GM21447 (cell line): ENCODE measurements around the gene TRIM34.
"Not testable (repeated sequence)": the region's sequence is repeated elsewhere in the genome, so short reads cannot be mapped to it uniquely, and the experiment has no call there.

Experiments
- ATAC-seq: cut with Tn5 transposase; IDR thresholded peaks from one replicate; pipeline ENCODE4 v1.9.1; 2021; ENCODE audit not compliant: unreplicated experiment

Gene TRIM34

DNA sequence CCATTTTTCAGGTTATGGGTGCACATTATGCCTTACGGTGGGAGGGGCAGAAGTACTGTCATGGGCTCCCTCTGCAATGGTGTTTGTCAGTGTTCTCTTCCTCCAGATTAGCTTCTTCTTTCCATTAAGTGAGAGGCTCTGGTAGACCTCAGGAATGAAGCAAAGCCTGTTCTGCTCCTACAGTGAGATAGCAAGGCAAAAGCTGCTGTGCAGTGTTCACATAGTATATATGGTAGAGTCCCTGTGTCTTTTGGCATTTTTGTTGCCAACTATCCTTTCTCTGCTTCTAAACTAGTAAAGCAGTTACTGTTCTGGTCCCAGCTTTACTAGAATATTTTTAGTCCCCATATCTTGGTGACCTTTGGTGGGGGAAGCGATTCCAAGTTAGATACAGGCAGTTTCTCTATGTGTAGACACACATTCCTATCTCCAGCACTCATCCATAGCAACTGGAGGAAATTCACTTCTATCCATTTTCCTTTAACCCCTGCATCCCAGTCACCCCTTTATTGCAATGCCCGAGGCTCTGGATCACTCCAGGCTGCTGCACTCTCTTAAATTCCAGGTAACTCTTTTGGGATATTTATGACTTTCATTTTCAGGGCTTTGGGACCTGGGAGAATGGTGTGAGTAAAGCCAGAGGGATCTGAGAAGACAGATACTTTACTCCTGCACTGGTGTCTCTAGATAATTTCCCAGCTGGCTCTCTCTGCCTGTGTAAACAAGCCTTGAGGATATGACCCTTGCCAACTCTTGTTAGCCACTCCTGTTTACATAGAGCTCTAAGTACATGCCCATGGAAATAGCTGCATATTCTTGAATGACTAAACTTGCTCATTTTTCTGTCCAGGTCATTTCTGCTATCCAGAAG lies 3.9 kb upstream of the TRIM34 start:
- no peak for ATAC-seq

DNA sequence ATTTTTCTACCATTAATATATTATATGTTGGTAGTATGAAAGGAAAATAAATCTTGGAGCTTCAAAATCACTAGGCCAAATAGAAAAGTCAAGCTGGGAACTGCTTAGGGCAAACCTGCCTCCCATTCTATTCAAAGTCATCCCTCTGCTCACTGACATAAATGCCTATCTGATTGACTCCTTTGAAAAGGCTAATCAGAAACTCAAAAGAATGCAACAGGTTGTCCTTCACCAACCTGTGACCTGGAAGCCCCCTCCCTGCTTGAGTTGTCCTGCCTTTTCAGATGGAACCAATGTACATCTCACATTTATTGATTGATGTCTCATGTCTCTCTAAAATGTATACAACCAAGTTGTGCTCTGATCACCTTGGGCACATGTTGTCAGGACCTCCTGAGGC lies 3.2 kb upstream of the TRIM34 start:
- no peak for ATAC-seq

DNA sequence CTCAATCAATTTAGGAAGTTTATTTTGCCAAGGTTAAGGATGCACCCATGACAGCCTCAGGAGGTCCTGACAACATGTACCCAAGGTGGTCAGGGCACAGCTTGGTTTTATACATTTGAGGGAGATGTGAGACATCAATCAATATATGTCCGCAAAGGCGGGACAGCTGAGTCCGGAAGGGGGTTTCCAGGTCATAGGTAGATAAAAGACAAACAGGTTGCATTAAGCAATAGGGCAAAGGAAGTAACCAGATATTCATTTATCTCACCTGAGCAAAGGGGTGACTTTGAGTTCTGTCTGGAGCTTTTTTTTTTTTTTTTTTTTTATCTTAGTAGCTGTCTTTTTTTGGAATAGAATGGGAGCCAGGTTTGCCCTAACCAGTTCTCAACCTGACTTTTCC lies 2.0 kb upstream of the TRIM34 start:
- no peak for ATAC-seq

GRCh38 chr11:5625281-5625680 lies 480 bp downstream of the TRIM34 start:
- no peak for ATAC-seq

- no peak for ATAC-seq
Observed at GRCh38 chr11:5626196-5626595, 1.4 kb downstream of the TRIM34 start.

DNA sequence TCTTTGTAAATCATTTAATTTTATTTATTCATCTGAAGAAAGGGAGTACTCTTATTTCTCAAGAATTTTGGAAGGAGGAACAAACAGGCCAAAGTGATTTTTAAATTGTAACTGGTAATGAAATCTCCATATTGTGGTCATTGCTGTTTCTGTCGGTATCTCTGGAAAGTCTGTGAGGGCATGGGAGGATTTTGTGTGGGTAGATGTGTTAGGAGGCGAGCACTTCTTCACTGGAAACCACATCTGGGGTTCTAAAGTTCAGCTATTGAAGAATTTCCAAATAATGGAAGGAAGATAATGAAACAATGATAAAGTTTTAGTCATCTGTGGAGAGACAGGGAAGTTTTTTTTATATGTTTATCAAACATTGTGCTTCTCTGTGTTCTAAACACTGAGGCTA lies 6.6 kb downstream of the TRIM34 start:
- no peak for ATAC-seq

DNA sequence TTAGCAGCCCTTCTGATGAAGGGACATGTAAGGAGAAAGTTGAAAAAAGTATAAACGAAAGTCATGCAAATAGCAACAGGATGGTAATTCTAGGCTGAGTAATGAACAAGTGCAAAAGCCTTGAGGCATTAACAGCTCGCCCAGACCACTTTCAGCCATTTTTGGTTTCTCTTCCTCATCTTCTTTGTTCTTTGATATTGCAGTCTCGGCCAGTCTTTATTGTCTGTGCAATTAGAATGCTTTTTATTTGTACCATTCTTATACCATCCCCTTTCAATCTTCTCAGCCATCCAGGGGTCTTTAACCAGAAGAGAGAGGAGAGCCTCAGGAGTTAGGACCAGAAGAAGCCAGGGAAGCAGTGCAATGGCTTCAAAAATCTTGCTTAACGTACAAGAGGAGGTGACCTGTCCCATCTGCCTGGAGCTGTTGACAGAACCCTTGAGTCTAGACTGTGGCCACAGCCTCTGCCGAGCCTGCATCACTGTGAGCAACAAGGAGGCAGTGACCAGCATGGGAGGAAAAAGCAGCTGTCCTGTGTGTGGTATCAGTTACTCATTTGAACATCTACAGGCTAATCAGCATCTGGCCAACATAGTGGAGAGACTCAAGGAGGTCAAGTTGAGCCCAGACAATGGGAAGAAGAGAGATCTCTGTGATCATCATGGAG lies 7.3 kb downstream of the TRIM34 start:
- ATAC-seq: peak; percentile 94

DNA sequence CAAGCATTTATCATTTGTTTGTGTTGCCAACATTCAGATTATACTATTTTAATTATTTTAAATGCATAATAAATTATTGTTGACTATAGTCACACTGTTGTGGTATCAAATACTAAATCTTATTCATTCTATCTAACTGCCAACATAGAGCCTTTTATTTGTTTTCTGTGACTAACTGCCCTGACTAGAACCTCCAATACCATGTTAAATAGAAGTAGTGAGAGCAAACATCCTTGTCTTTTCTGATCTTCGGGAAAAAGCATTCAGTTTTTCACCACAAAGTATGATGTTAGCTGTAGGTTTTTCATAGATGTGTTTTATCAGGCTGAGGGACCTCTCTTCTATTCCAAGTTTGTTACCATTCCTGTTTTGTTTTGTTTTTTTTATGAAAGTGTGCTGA lies 15.2 kb downstream of the TRIM34 start:
- no peak for ATAC-seq

GRCh38 chr11:5643585-5643984 lies 18.8 kb downstream of the TRIM34 start:
- no peak for ATAC-seq

GRCh38 chr11:5646139-5646538 lies 21.3 kb downstream of the TRIM34 start:
- no peak for ATAC-seq

DNA sequence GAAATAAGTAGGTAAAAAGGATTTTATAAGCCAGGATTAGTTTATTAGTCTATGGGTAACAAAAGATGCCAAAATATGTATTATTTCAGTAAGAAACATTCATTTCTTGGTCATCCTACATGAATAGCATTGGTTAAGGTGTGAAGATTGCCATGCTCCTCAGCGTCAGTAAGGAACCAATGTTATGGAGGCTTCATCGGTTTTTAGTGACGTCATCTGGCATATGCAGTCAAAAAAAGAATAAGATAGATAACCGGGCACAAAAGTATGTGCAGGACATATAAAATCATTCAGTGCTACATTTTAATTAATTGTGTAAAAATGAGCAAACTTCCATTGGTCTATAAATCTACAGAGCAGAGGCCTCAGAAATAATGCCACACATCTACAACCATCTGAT lies 30.7 kb downstream of the TRIM34 start:
- no peak for ATAC-seq

- not testable (repeated sequence) for ATAC-seq
Observed at GRCh38 chr11:5656956-5657355, 32.2 kb downstream of the TRIM34 start.

DNA sequence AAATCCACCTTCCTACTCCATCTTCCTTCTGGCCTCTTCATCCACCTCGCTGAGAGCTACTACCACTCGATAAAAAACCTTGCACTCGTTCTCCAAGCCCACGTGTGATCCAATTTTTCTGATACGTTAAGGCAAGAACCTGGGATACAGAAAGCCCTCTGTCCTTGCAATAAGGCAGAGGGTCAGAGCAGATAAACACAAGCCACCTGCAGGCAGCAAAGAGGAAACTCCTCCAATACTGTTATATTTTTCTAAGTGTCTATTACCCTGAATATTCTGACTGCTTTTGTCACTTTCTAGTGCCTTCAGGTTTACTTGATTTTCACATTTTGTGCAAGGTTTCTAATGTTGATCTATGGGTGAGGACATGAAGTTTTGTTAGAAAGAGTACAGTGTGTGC lies 33.5 kb downstream of the TRIM34 start:
- no peak for ATAC-seq

GRCh38 chr11:5663511-5663910 lies 38.7 kb downstream of the TRIM34 start:
- ATAC-seq: no peak

- no peak for ATAC-seq
Observed at GRCh38 chr11:5665051-5665570, 40.3 kb downstream of the TRIM34 start.

GRCh38 chr11:5665746-5666401 lies 41.1 kb downstream of the TRIM34 start:
- ATAC-seq: no peak

DNA sequence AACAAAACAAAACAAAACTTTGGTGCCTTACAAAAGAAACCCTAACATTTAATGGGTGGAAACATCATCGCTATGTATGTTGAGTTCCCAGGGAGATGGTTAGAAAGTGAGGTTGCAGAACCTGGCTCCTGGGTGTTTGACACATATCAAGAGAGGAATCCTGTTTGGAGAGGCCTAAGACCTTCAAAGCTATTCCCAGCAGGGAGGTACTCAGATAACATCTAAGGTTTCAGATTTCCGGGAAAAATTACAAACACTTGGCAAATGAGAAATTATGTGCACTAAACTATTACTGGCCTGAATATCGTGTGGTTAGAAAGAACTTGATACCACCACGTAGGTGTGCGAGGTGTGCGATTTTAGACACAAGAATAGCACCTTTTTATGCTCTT lies 41.6 kb downstream of the TRIM34 start:
- ATAC-seq: no peak

- ATAC-seq: no peak
Observed at GRCh38 chr11:5671831-5672230, 47.0 kb downstream of the TRIM34 start.

DNA sequence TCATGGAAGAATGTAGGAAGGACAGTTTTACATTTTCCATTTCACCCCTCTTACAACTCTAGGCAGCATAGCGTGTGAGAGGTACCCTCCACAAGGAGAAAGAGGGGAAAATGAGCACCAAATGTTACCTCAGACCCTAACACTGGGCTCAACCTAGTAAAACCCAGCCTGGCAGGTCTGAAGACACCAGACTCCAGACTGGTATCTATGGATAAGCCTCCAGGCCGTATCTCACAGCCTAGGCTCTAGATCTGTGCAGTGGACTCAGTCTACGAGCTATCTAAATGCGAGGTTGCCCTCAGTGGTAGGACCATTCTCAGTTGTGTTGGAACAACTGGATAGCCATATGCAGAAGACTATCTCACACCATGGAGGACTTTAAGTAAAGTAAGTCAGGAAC lies 49.6 kb downstream of the TRIM34 start:
- no peak for ATAC-seq

DNA sequence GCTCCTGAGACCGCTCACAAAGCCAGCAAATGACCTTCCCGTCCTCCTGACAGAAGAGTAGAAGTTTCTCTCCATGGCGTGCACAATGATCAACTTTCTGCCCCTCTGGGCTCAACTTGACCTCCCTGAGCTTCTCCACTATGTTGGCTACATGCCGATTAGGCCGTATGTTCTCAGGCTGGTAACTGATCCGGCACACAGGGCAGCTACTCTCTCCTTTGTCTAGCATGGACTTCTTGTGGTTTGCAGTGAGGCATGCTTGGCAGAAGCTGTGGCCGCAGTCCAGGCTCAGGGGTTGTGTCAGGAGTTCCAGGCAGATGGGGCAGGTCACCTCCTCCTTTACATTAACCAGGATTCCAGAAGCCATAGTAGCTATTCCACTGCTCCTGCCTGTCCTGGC lies 55.0 kb downstream of the TRIM34 start:
- ATAC-seq: no peak

GRCh38 chr11:5682890-5683441 lies 58.2 kb downstream of the TRIM34 start:
- not testable (repeated sequence) for ATAC-seq
